ENCODE results near the gene HRAS. TPM values are rescaled to one million over a fixed set of nuclear protein-coding genes. Genes with fewer than 3 reads are reported as not detected.

HRAS gene
- total and polyA plus RNA-seq, 2 of the 8 experiments (the other 6 are each of a cell fraction or from before 2014, with no cell fraction given) = 44.3 to 54.7 TPM

- no peak for TF ChIP-seq HDAC2 (IDR thresholded peaks at IDR 0.05; ENCODE audit: borderline replicate concordance in 1 of 2, low read depth in 2 of 2, low read length in 2 of 2)
- no peak for TF ChIP-seq RNF2 (IDR thresholded peaks at IDR 0.05; ENCODE audit: borderline replicate concordance, low read depth, low read length, missing control alignments, poor library complexity, severe bottlenecking)
- TF ChIP-seq CREB1 (IDR thresholded peaks at IDR 0.05) = no peak
- TF ChIP-seq RXRA (IDR thresholded peaks at IDR 0.05; ENCODE audit: insufficient read depth, low read depth, low read length) = no peak
- TF ChIP-seq KDM1A (IDR thresholded peaks at IDR 0.05; ENCODE audit: borderline replicate concordance, low read length) = no peak
- H3K4me3 ChIP-seq (ENCODE audit: extremely low read depth in 1 of 4, insufficient read depth in 2 of 4, low read depth in 3 of 4, low read length in 4 of 4) = no peak overlapping the region
- H3K36me3 ChIP-seq (ENCODE audit: control insufficient read depth in 2 of 4, insufficient read depth in 4 of 4, low read length in 3 of 4) = peaks cover 0 to 4% (median 0%) of the 10 kb centered on the region in 4 experiments; a peak in 1 of 8 replicates
- no peak overlapping the region for H3K27ac ChIP-seq (ENCODE audit: low read depth, low read length)
- peaks cover 0 to 4% of the 10 kb centered on the region in 2 experiments; a peak in 1 of 4 replicates for H3K79me2 ChIP-seq (ENCODE audit: control insufficient read depth in 1 of 2, insufficient read depth in 2 of 2, low read length in 2 of 2)
- peaks cover 13 to 29% (median 26%) of the 10 kb centered on the region in 4 experiments for H3K27me3 ChIP-seq (replicated peaks in 1 of 4; ENCODE audit: control insufficient read depth in 3 of 4, extremely low read depth in 1 of 4, insufficient read depth in 3 of 4, low read length in 3 of 4)
- 0 out of 2 replicates have a peak overlapping the region, but pooled peaks have one; percentile 46 for H2BK15ac ChIP-seq (ENCODE audit: low read length)
- CTCF ChIA-PET (ENCODE audit: partially characterized antibody) = interaction anchor here (0.9 to 3.8 kb wide), 5 partner anchors 8 to 168 kb away, joined by 3 to 21 read pairs (median 3); no protein-coding TSS in a partner anchor
- peak overlapping the region; percentile 56; the same call in 1 of the 2 replicates for H2AK5ac ChIP-seq (ENCODE audit: low read depth, low read length)
- no peak overlapping the region for H3K56ac ChIP-seq (replicated peaks; ENCODE audit: insufficient read length, low read depth, low read length)
- no peak overlapping the region for H2BK5ac ChIP-seq (ENCODE audit: low read depth, low read length)
- H3K18ac ChIP-seq (ENCODE audit: extremely low read depth, low read length) = no peak overlapping the region
- H2BK120ac ChIP-seq (replicated peaks; ENCODE audit: low read depth, low read length) = no peak overlapping the region
- FAIRE-seq (no peak), DNase-seq (ENCODE audit: low read depth in 1 of 2, low spot score in 2 of 2) (no peak)
- no peaks in the 10 kb centered on the region for H3K9me3 ChIP-seq (ENCODE audit: insufficient read depth in 2 of 2, low read depth in 1 of 2, low read length in 1 of 2)
- POLR2A ChIA-PET (ENCODE audit: partially characterized antibody) = interaction anchor here (0.9 to 2.1 kb wide), 7 partner anchors 9 to 58 kb away, joined by 4 to 13 read pairs (median 5); partner anchors contain the start of gene IRF7
- H3K79me1 ChIP-seq (ENCODE audit: low read depth, low read length) = peaks cover 8% of the 10 kb centered on the region
- H4K5ac ChIP-seq (ENCODE audit: insufficient read length, low read depth, low read length) = no peak overlapping the region
- peaks cover 19% of the 10 kb centered on the region; the same call in 1 of the 2 replicates for H3K23me2 ChIP-seq (ENCODE audit: low read depth, low read length)
- no peak overlapping the region for H3K23ac ChIP-seq (ENCODE audit: insufficient read length)
- peak overlapping the region; percentile 68; the same call in 1 of the 2 replicates for H2BK12ac ChIP-seq (ENCODE audit: low read depth, low read length)
- no peak overlapping the region for H3K4ac ChIP-seq (replicated peaks; ENCODE audit: insufficient read length, low read depth, low read length)
- H3K4me1 ChIP-seq (replicated peaks in 1 of 4; ENCODE audit: control insufficient read depth in 3 of 4, insufficient read depth in 4 of 4, low read length in 3 of 4) = peaks cover 0 to 37% (median 12%) of the 10 kb centered on the region in 4 experiments; a peak in 6 of 7 replicates
- no peak overlapping the region for H2BK20ac ChIP-seq (ENCODE audit: low read length)
- no peak overlapping the region for H3K14ac ChIP-seq (ENCODE audit: insufficient read length)
- H4K91ac ChIP-seq (replicated peaks; ENCODE audit: insufficient read length, low read length) = no peak overlapping the region
- H3K4me2 ChIP-seq (ENCODE audit: insufficient read depth in 1 of 2, low read depth in 2 of 2, low read length in 2 of 2) = peak overlapping the region; percentile 66 to 95; a peak in 2 of 4 replicates
- peaks cover 9 to 13% of the 10 kb centered on the region in 2 experiments for H4K20me1 ChIP-seq (replicated peaks in 1 of 2; ENCODE audit: control insufficient read depth in 1 of 2, insufficient read depth in 2 of 2, low read length in 2 of 2)
- H3K9ac ChIP-seq (replicated peaks in 1 of 4; ENCODE audit: extremely low read depth in 1 of 4, low read depth in 3 of 4, low read length in 3 of 4) = no peak overlapping the region
- no peak overlapping the region for H2AFZ ChIP-seq (ENCODE audit: low read length)
- H4K8ac ChIP-seq (ENCODE audit: extremely low read depth, insufficient read depth, low read length) = no peak overlapping the region
- 94% methylated on average over 20 of the region's 24 CpGs; no CpG with 5 or more reads in 1 of the 2 experiments for WGBS, 2 experiments (ENCODE audit: extremely low coverage in 1 of 2, insufficient coverage in 1 of 2, insufficient read length in 1 of 2, insufficient replicate concordance in 2 of 2, low coverage in 1 of 2, low lambda C conversion rate in 2 of 2, missing lambda C conversion rate in 1 of 2)
These were observed 22.2 kb upstream of the HRAS start for GRCh38 chr11:557328-558132.

Measured in H1 (cell line).